SK-N-SH (cell line): ENCODE results near the gene PRIMPOL.

Experiments
- EZH2phosphoT487 ChIP-seq: fragments of 200-600 bp; sonication (generic); IDR thresholded peaks from 2 replicates; pipeline ENCODE4 v1.6.1; 2017; ENCODE audit warnings: low read depth, mixed run types, mild to moderate bottlenecking, antibody characterized with exemption, moderate library complexity, borderline replicate concordance
- POLR2AphosphoS5 ChIP-seq: IDR thresholded peaks from 2 replicates; pipeline ENCODE4 v1.6.1; 2012; ENCODE audit warnings: low read depth, low read length
- RAD21 ChIP-seq: IDR thresholded peaks from 2 replicates; pipeline ENCODE4 v1.6.1; 2012; ENCODE audit warnings: mild to moderate bottlenecking, low read length
- RCOR1 ChIP-seq: fragments of 150-350 bp; IDR thresholded peaks from 2 replicates; pipeline ENCODE4 v1.6.1; 2017; ENCODE audit warnings: antibody characterized with exemption, low read length
- TF ChIP-seq, protein P1 (sequence below): fragments of 150-350 bp; IDR thresholded peaks from 2 replicates; pipeline ENCODE4 v1.6.1; 2017; ENCODE audit warnings: antibody characterized with exemption, low read length, low read depth, borderline replicate concordance
- TF ChIP-seq, protein P2 (sequence below): IDR thresholded peaks from 2 replicates; pipeline ENCODE4; 2012
- TF ChIP-seq, protein P3 (sequence below): IDR thresholded peaks from 2 replicates; pipeline ENCODE4 v1.6.1; 2012; ENCODE audit warnings: mild to moderate bottlenecking, low read depth, low read length, moderate library complexity
- TF ChIP-seq, protein P4 (sequence below): IDR thresholded peaks from 2 replicates; pipeline ENCODE4 v1.4.0; 2012; ENCODE audit warnings: low read depth, borderline replicate concordance
- TF ChIP-seq, protein P5 (sequence below): fragments of 200-600 bp; sonication (generic); IDR thresholded peaks from 2 replicates; pipeline ENCODE4 v1.6.1; 2017; ENCODE audit warnings: antibody characterized with exemption, mild to moderate bottlenecking, moderate library complexity

DNA sequence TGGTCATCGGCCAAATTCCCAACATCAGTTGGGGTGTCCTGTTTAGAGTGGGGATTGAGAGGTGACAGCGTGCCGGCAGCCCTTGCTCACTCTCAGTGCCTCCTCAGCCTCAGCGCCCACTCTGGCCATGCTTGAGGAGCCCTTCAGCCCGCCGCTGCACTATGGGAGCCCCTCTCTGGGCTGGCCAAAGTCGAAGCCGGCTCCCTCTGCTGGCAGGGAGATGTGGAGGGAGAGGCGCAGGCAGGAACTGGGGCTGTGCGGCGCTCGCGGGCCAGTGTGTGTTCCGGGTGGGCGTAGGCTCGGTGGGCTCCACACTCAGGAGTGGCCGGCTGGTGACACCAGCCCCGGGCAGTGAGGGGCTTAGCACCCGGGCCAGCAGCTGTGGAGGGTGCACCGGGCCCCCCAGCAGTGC is 91.4 kb downstream of the PRIMPOL start:
- TF ChIP-seq, protein P1, sequence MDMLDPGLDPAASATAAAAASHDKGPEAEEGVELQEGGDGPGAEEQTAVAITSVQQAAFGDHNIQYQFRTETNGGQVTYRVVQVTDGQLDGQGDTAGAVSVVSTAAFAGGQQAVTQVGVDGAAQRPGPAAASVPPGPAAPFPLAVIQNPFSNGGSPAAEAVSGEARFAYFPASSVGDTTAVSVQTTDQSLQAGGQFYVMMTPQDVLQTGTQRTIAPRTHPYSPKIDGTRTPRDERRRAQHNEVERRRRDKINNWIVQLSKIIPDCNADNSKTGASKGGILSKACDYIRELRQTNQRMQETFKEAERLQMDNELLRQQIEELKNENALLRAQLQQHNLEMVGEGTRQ = no peak
- TF ChIP-seq, protein P2, sequence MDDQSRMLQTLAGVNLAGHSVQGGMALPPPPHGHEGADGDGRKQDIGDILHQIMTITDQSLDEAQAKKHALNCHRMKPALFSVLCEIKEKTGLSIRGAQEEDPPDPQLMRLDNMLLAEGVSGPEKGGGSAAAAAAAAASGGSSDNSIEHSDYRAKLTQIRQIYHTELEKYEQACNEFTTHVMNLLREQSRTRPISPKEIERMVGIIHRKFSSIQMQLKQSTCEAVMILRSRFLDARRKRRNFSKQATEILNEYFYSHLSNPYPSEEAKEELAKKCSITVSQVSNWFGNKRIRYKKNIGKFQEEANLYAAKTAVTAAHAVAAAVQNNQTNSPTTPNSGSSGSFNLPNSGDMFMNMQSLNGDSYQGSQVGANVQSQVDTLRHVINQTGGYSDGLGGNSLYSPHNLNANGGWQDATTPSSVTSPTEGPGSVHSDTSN = no peak
- TF ChIP-seq, protein P3, sequence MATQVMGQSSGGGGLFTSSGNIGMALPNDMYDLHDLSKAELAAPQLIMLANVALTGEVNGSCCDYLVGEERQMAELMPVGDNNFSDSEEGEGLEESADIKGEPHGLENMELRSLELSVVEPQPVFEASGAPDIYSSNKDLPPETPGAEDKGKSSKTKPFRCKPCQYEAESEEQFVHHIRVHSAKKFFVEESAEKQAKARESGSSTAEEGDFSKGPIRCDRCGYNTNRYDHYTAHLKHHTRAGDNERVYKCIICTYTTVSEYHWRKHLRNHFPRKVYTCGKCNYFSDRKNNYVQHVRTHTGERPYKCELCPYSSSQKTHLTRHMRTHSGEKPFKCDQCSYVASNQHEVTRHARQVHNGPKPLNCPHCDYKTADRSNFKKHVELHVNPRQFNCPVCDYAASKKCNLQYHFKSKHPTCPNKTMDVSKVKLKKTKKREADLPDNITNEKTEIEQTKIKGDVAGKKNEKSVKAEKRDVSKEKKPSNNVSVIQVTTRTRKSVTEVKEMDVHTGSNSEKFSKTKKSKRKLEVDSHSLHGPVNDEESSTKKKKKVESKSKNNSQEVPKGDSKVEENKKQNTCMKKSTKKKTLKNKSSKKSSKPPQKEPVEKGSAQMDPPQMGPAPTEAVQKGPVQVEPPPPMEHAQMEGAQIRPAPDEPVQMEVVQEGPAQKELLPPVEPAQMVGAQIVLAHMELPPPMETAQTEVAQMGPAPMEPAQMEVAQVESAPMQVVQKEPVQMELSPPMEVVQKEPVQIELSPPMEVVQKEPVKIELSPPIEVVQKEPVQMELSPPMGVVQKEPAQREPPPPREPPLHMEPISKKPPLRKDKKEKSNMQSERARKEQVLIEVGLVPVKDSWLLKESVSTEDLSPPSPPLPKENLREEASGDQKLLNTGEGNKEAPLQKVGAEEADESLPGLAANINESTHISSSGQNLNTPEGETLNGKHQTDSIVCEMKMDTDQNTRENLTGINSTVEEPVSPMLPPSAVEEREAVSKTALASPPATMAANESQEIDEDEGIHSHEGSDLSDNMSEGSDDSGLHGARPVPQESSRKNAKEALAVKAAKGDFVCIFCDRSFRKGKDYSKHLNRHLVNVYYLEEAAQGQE = no peak
- no peak for TF ChIP-seq POLR2AphosphoS5
- no peak for TF ChIP-seq RCOR1
- TF ChIP-seq, protein P4, sequence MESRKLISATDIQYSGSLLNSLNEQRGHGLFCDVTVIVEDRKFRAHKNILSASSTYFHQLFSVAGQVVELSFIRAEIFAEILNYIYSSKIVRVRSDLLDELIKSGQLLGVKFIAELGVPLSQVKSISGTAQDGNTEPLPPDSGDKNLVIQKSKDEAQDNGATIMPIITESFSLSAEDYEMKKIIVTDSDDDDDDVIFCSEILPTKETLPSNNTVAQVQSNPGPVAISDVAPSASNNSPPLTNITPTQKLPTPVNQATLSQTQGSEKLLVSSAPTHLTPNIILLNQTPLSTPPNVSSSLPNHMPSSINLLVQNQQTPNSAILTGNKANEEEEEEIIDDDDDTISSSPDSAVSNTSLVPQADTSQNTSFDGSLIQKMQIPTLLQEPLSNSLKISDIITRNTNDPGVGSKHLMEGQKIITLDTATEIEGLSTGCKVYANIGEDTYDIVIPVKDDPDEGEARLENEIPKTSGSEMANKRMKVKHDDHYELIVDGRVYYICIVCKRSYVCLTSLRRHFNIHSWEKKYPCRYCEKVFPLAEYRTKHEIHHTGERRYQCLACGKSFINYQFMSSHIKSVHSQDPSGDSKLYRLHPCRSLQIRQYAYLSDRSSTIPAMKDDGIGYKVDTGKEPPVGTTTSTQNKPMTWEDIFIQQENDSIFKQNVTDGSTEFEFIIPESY = no peak
- TF ChIP-seq, protein P5, sequence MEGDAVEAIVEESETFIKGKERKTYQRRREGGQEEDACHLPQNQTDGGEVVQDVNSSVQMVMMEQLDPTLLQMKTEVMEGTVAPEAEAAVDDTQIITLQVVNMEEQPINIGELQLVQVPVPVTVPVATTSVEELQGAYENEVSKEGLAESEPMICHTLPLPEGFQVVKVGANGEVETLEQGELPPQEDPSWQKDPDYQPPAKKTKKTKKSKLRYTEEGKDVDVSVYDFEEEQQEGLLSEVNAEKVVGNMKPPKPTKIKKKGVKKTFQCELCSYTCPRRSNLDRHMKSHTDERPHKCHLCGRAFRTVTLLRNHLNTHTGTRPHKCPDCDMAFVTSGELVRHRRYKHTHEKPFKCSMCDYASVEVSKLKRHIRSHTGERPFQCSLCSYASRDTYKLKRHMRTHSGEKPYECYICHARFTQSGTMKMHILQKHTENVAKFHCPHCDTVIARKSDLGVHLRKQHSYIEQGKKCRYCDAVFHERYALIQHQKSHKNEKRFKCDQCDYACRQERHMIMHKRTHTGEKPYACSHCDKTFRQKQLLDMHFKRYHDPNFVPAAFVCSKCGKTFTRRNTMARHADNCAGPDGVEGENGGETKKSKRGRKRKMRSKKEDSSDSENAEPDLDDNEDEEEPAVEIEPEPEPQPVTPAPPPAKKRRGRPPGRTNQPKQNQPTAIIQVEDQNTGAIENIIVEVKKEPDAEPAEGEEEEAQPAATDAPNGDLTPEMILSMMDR = no peak
- TF ChIP-seq EZH2phosphoT487 = no peak
- TF ChIP-seq RAD21 = no peak
